KMS-11 (cell line): Measurements from ENCODE around the gene PPP2R5A.
"Not testable (repeated sequence)": the region's sequence is repeated elsewhere in the genome, so short reads cannot be mapped to it uniquely, and the experiment has no call there.

Experiments
- H2AFZ ChIP-seq: fragments of 200-600 bp; sonication (generic); 2 replicates; pipeline ENCODE4 v1.6.1; 2016; ENCODE audit warnings: antibody characterized with exemption, mixed run types, low read depth
- H3K27ac ChIP-seq: fragments of 200-600 bp; sonication (generic); 2 replicates; pipeline ENCODE4 v1.6.1; 2016; ENCODE audit warnings: mild to moderate bottlenecking, mixed run types
- H3K27me3 ChIP-seq: fragments of 200-600 bp; sonication (generic); 2 replicates; pipeline ENCODE4 v1.6.1; 2017; ENCODE audit warnings: mild to moderate bottlenecking, low read depth, mixed run types, moderate library complexity; ENCODE audit not compliant: insufficient read depth
- H3K36me3 ChIP-seq: fragments of 200-600 bp; sonication (generic); 2 replicates; pipeline ENCODE4 v1.6.1; 2017; ENCODE audit warnings: mild to moderate bottlenecking, mixed run types; ENCODE audit not compliant: insufficient read depth
- H3K4me1 ChIP-seq: fragments of 200-600 bp; sonication (generic); 2 replicates; pipeline ENCODE4 v1.6.1; 2016; ENCODE audit warnings: mild to moderate bottlenecking, low read depth, mixed run types; ENCODE audit not compliant: poor library complexity, severe bottlenecking
- H3K4me2 ChIP-seq: fragments of 200-600 bp; sonication (generic); 2 replicates; pipeline ENCODE4 v1.7.0; 2016; ENCODE audit warnings: mild to moderate bottlenecking, mixed run types
- H3K4me3 ChIP-seq: fragments of 200-600 bp; sonication (generic); IDR thresholded peaks from 2 replicates; pipeline ENCODE4 v1.6.1; 2017; ENCODE audit warnings: low read depth, low read length, mixed read lengths; ENCODE audit not compliant: insufficient read depth
- H3K79me2 ChIP-seq: fragments of 200-600 bp; sonication (generic); 2 replicates; pipeline ENCODE4 v1.6.1; 2016; ENCODE audit warnings: low read depth, mixed run types; ENCODE audit not compliant: insufficient read depth
- H3K9ac ChIP-seq: fragments of 200-600 bp; sonication (generic); 2 replicates; pipeline ENCODE4 v1.6.1; 2016; ENCODE audit warnings: mild to moderate bottlenecking, mixed run types
- H4K20me1 ChIP-seq: fragments of 200-600 bp; sonication (generic); 2 replicates; pipeline ENCODE4 v1.6.1; 2016; ENCODE audit warnings: mild to moderate bottlenecking, mixed run types; ENCODE audit not compliant: insufficient read depth
- CTCF ChIP-seq: fragments of 200-600 bp; sonication (generic); conservative IDR thresholded peaks from 2 replicates; pipeline ENCODE4 v1.6.1; 2017; ENCODE audit warnings: low read depth, mild to moderate bottlenecking, antibody characterized with exemption, low read length, moderate library complexity, mixed read lengths

The PPP2R5A gene

GRCh38 chr1:212297338-212297737 is 12.1 kb downstream of the PPP2R5A start:
- H3K79me2 ChIP-seq = peaks cover 50% of the 10 kb centered on the region
- no peak overlapping the region for H3K4me2 ChIP-seq
- peaks cover 11% of the 10 kb centered on the region for H3K4me1 ChIP-seq
- H3K4me3 ChIP-seq = no peak overlapping the region
- H3K36me3 ChIP-seq = no peaks in the 10 kb centered on the region
- no peaks in the 10 kb centered on the region for H3K27me3 ChIP-seq
- TF ChIP-seq CTCF = no peak
- H4K20me1 ChIP-seq = no peaks in the 10 kb centered on the region
- H3K27ac ChIP-seq = no peak overlapping the region
- no peak overlapping the region for H2AFZ ChIP-seq
- no peak overlapping the region for H3K9ac ChIP-seq

GRCh38 chr1:212301580-212301979 is 16.4 kb downstream of the PPP2R5A start:
- Histone ChIP-seq H3K4me3 (no peak overlapping the region), H3K4me1 (no peaks in the 10 kb centered on the region), H2AFZ (no peak overlapping the region), H3K4me2 (no peak overlapping the region), H3K27ac (no peak overlapping the region), H3K27me3 (no peaks in the 10 kb centered on the region), H3K9ac (no peak overlapping the region), H4K20me1 (no peaks in the 10 kb centered on the region; the same call in 1 of the 2 replicates), H3K36me3 (no peaks in the 10 kb centered on the region), H3K79me2 (peaks cover 30% of the 10 kb centered on the region; the same call in 1 of the 2 replicates)
- TF ChIP-seq CTCF = no peak

- H3K36me3 ChIP-seq = no peaks in the 10 kb centered on the region
- no peaks in the 10 kb centered on the region; the same call in 1 of the 2 replicates for H4K20me1 ChIP-seq
- H3K27ac ChIP-seq = no peak overlapping the region
- no peak overlapping the region for H3K4me2 ChIP-seq
- peaks cover 30% of the 10 kb centered on the region; the same call in 1 of the 2 replicates for H3K79me2 ChIP-seq
- no peak for TF ChIP-seq CTCF
- H3K27me3 ChIP-seq = no peaks in the 10 kb centered on the region
- no peak overlapping the region for H3K9ac ChIP-seq
- no peak overlapping the region for H2AFZ ChIP-seq
- no peak overlapping the region for H3K4me3 ChIP-seq
- H3K4me1 ChIP-seq = no peaks in the 10 kb centered on the region
Observed at GRCh38 chr1:212302745-212303383, 17.7 kb downstream of the PPP2R5A start.

- H3K4me3 ChIP-seq = no peak overlapping the region
- H3K27ac ChIP-seq = no peak overlapping the region
- H2AFZ ChIP-seq = no peak overlapping the region
- no peak overlapping the region for H3K9ac ChIP-seq
- peaks cover 28% of the 10 kb centered on the region for H3K79me2 ChIP-seq
- no peaks in the 10 kb centered on the region; the same call in 1 of the 2 replicates for H4K20me1 ChIP-seq
- H3K27me3 ChIP-seq = no peaks in the 10 kb centered on the region
- H3K4me2 ChIP-seq = no peak overlapping the region
- no peak for TF ChIP-seq CTCF
- no peaks in the 10 kb centered on the region for H3K4me1 ChIP-seq
- H3K36me3 ChIP-seq = no peaks in the 10 kb centered on the region
Observed at GRCh38 chr1:212305342-212305741, 20.1 kb downstream of the PPP2R5A start.

- not testable (repeated sequence) for H3K36me3 ChIP-seq, H3K4me1 ChIP-seq, H4K20me1 ChIP-seq, H3K27me3 ChIP-seq, H3K4me2 ChIP-seq, H2AFZ ChIP-seq, H3K4me3 ChIP-seq, H3K27ac ChIP-seq, H3K9ac ChIP-seq
- H3K79me2 ChIP-seq = peaks cover 22% of the 10 kb centered on the region
Observed at GRCh38 chr1:212305984-212306452, 20.8 kb downstream of the PPP2R5A start.
